GM08714 (cell line): Measurements from ENCODE around the gene LIPA.

Experiments used
- H3K4me3 ChIP-seq: fragments of 200-500 bp; sonication (Bioruptor generic); 2 replicates; pipeline ENCODE4 v1.5.1; 2014; ENCODE audit warnings: mild to moderate bottlenecking, low read length, inconsistent platforms
- ZNF274 ChIP-seq: IDR thresholded peaks from 2 replicates; pipeline ENCODE4 v1.6.1; 2012; ENCODE audit warnings: mild to moderate bottlenecking, low read depth, low read length

Gene LIPA

GRCh38 chr10:89238956-89239644 lies 12.5 kb downstream of the LIPA start:
- H3K4me3 ChIP-seq: no peak overlapping the region
- TF ChIP-seq ZNF274: no peak

- no peak for TF ChIP-seq ZNF274
- H3K4me3 ChIP-seq: no peak overlapping the region
Observed at GRCh38 chr10:89237849-89238248, 13.7 kb downstream of the LIPA start.

- TF ChIP-seq ZNF274: no peak
- H3K4me3 ChIP-seq: no peak overlapping the region
Observed at GRCh38 chr10:89236226-89236797, 15.3 kb downstream of the LIPA start.

- TF ChIP-seq ZNF274: no peak
- no peak overlapping the region for H3K4me3 ChIP-seq
Observed at GRCh38 chr10:89235073-89235798, 16.3 kb downstream of the LIPA start.

GRCh38 chr10:89233033-89233432 lies 18.5 kb downstream of the LIPA start:
- no peak for TF ChIP-seq ZNF274

GRCh38 chr10:89228962-89229361 lies 22.6 kb downstream of the LIPA start:
- no peak overlapping the region for H3K4me3 ChIP-seq
- no peak for TF ChIP-seq ZNF274

More at GRCh38 chr10:89233033-89233432, 18.5 kb downstream of the LIPA start:
- no peak overlapping the region for H3K4me3 ChIP-seq

- no peak overlapping the region for H3K4me3 ChIP-seq
- TF ChIP-seq ZNF274: no peak
Observed at GRCh38 chr10:89228146-89228545, 23.4 kb downstream of the LIPA start.

GRCh38 chr10:89226891-89227290 lies 24.7 kb downstream of the LIPA start:
- H3K4me3 ChIP-seq: no peak overlapping the region
- no peak for TF ChIP-seq ZNF274

- H3K4me3 ChIP-seq: no peak overlapping the region
- no peak for TF ChIP-seq ZNF274
Observed at GRCh38 chr10:89224739-89225443, 26.7 kb downstream of the LIPA start.

- no peak for TF ChIP-seq ZNF274
- no peak overlapping the region for H3K4me3 ChIP-seq
Observed at GRCh38 chr10:89221919-89222318, 29.7 kb downstream of the LIPA start.

- no peak for TF ChIP-seq ZNF274
- H3K4me3 ChIP-seq: no peak overlapping the region
Observed at GRCh38 chr10:89219513-89220218, 31.9 kb downstream of the LIPA start.

- TF ChIP-seq ZNF274: no peak
Observed at GRCh38 chr10:89217057-89217990, 34.3 kb downstream of the LIPA start.

GRCh38 chr10:89216056-89216455 lies 35.5 kb downstream of the LIPA start:
- TF ChIP-seq ZNF274: no peak

More at GRCh38 chr10:89217057-89217990, 34.3 kb downstream of the LIPA start:
- H3K4me3 ChIP-seq: no peak overlapping the region

More at GRCh38 chr10:89216056-89216455, 35.5 kb downstream of the LIPA start:
- no peak overlapping the region for H3K4me3 ChIP-seq
